K562 (cell line): ENCODE measurements around the gene DMXL1. TPM values are rescaled to one million over a fixed set of nuclear protein-coding genes. Genes with fewer than 3 reads are reported as not detected.

Source experiments
- CEBPB ChIP-seq: fragments of 450-650 bp; IDR thresholded peaks from 2 replicates; pipeline ENCODE4 v1.6.1; 2016; ENCODE audit warnings: missing genetic modification characterization, missing compliant biosample characterization
- CHD2 ChIP-seq: IDR thresholded peaks from 2 replicates; pipeline ENCODE4 v1.6.1; 2011; ENCODE audit warnings: low read depth, low read length
- DIDO1 ChIP-seq: fragments of 450-650 bp; IDR thresholded peaks from 2 replicates; pipeline ENCODE4 v1.6.1; 2016; ENCODE audit warnings: low read depth, missing biosample characterization, missing genetic modification characterization
- DPF2 ChIP-seq: fragments of 450-650 bp; IDR thresholded peaks from 2 replicates; pipeline ENCODE4 v1.6.1; 2016
- NFE2 ChIP-seq: IDR thresholded peaks from 2 replicates; pipeline ENCODE4 v1.6.1; 2014; ENCODE audit warnings: antibody characterized with exemption, low read depth
- OTX1 ChIP-seq: fragments of 450-650 bp; formaldehyde crosslinking; IDR thresholded peaks from 2 replicates; pipeline ENCODE4 v1.4.0; 2022; ENCODE audit warnings: mild to moderate bottlenecking
- PHF21A ChIP-seq: fragments of 450-650 bp; IDR thresholded peaks from 2 replicates; pipeline ENCODE4 v1.6.1; 2017; ENCODE audit warnings: low read depth, borderline replicate concordance
- POLR3A ChIP-seq: IDR thresholded peaks from 2 replicates; pipeline ENCODE4 v1.6.1; 2011; ENCODE audit warnings: borderline replicate concordance, mild to moderate bottlenecking, moderate library complexity; ENCODE audit not compliant: insufficient read length, insufficient read depth; ENCODE audit errors: extremely low read depth
- PRDM10 ChIP-seq: fragments of 450-650 bp; IDR thresholded peaks from 2 replicates; pipeline ENCODE4 v1.6.1; 2018; ENCODE audit not compliant: partially characterized antibody
- SIN3B ChIP-seq: fragments of 450-650 bp; IDR thresholded peaks from 2 replicates; pipeline ENCODE4 v1.6.1; 2017; ENCODE audit warnings: low read depth, mild to moderate bottlenecking, moderate library complexity
- SOX6 ChIP-seq: fragments of 450-650 bp; IDR thresholded peaks from 2 replicates; pipeline ENCODE4 v1.6.1; 2014; ENCODE audit warnings: mild to moderate bottlenecking
- THRA ChIP-seq: fragments of 450-650 bp; IDR thresholded peaks from 2 replicates; pipeline ENCODE4 v1.6.1; 2017; ENCODE audit warnings: mild to moderate bottlenecking, moderate library complexity
- ZEB2 ChIP-seq: fragments of 450-650 bp; IDR thresholded peaks from 2 replicates; pipeline ENCODE4 v1.6.1; 2016
- ZNF12 ChIP-seq: sonication (generic); formaldehyde crosslinking; IDR thresholded peaks from 2 replicates; pipeline ENCODE4 v1.4.0; 2020; ENCODE audit warnings: mild to moderate bottlenecking, missing genetic modification reagents
- polyA plus RNA-seq, 8 experiments: library from polyadenylated mRNA; depleted of rRNA in 4 of 8; stranded (reverse) in 5 of 8; unstranded in 3 of 8; fragments of >200 nt; fragmentation: Nextera tagmentation in 2 of 8; fragmentation: Illumina TruSeq in 1 of 8; extraction: Ambion mirVana in 2 of 8; extraction: Trizol in 1 of 8; gene quantifications; 2 replicates each; pipeline versions ENCODE4 v1.2.1 to v1.2.3, GENCODE V29; 2011 to 2014; ENCODE audit warnings: inconsistent platforms in 1 of 8, missing spikeins in 1 of 8
- total RNA-seq, 7 experiments: library from RNA; depleted of rRNA in 6 of 7; stranded (reverse); fragments of >200 nt in 6 of 7; fragmentation: Illumina TruSeq in 2 of 7; extraction: Trizol in 2 of 7; gene quantifications; 2 replicates each; pipeline versions ENCODE4 v1.2.1 to v1.2.3, GENCODE V29; 2011 to 2021; ENCODE audit warnings: low replicate concordance in 1 of 7
- TF ChIP-seq, protein P1 (sequence below): sonication (generic); formaldehyde crosslinking; IDR thresholded peaks from 2 replicates; pipeline ENCODE4 v1.8.0; 2022; ENCODE audit warnings: missing genetic modification reagents, mild to moderate bottlenecking, borderline replicate concordance
- TF ChIP-seq, protein P2 (sequence below): fragments of 200-800 bp; sonication (Bioruptor generic); IDR thresholded peaks from 2 replicates; pipeline ENCODE4 v1.6.1; 2017; ENCODE audit warnings: missing genetic modification characterization, missing compliant biosample characterization
- TF ChIP-seq, protein P3 (sequence below): fragments of 450-650 bp; IDR thresholded peaks from 2 replicates; pipeline ENCODE4 v1.6.1; 2018; ENCODE audit warnings: mild to moderate bottlenecking, low read depth; ENCODE audit not compliant: partially characterized antibody

DMXL1 gene
- total and polyA plus RNA-seq, 9 of the 15 experiments (the other 6 are each of a cell fraction or from before 2014, with no cell fraction given) = 8.3 to 40.3 (median 30.6) TPM

GRCh38 chr5:119269061-119269944, 198.4 kb downstream of the DMXL1 start (continued):
- 0 out of 2 replicates have a peak, but pooled peaks have one; percentile 12 for TF ChIP-seq CEBPB
- no peak for TF ChIP-seq PRDM10
- TF ChIP-seq DPF2 = peak; percentile 83
- TF ChIP-seq ZNF12 = peak; percentile 57
- TF ChIP-seq OTX1 (CRISPR knock-in tag) = no peak
- TF ChIP-seq, protein P1, sequence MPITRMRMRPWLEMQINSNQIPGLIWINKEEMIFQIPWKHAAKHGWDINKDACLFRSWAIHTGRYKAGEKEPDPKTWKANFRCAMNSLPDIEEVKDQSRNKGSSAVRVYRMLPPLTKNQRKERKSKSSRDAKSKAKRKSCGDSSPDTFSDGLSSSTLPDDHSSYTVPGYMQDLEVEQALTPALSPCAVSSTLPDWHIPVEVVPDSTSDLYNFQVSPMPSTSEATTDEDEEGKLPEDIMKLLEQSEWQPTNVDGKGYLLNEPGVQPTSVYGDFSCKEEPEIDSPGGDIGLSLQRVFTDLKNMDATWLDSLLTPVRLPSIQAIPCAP (CRISPR knock-in tag) = no peak; the same call in 1 of the 2 replicates
- no peak for TF ChIP-seq SIN3B
- no peak for TF ChIP-seq DIDO1 (tag)
- no peak for TF ChIP-seq NFE2
- no peak for TF ChIP-seq CHD2
- TF ChIP-seq, protein P2, sequence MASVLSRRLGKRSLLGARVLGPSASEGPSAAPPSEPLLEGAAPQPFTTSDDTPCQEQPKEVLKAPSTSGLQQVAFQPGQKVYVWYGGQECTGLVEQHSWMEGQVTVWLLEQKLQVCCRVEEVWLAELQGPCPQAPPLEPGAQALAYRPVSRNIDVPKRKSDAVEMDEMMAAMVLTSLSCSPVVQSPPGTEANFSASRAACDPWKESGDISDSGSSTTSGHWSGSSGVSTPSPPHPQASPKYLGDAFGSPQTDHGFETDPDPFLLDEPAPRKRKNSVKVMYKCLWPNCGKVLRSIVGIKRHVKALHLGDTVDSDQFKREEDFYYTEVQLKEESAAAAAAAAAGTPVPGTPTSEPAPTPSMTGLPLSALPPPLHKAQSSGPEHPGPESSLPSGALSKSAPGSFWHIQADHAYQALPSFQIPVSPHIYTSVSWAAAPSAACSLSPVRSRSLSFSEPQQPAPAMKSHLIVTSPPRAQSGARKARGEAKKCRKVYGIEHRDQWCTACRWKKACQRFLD = no peak
- TF ChIP-seq POLR3A = no peak
- no peak for TF ChIP-seq PHF21A
- TF ChIP-seq THRA = no peak
- peak; percentile 58; the same call in 1 of the 2 replicates for TF ChIP-seq ZEB2
- TF ChIP-seq, protein P3, sequence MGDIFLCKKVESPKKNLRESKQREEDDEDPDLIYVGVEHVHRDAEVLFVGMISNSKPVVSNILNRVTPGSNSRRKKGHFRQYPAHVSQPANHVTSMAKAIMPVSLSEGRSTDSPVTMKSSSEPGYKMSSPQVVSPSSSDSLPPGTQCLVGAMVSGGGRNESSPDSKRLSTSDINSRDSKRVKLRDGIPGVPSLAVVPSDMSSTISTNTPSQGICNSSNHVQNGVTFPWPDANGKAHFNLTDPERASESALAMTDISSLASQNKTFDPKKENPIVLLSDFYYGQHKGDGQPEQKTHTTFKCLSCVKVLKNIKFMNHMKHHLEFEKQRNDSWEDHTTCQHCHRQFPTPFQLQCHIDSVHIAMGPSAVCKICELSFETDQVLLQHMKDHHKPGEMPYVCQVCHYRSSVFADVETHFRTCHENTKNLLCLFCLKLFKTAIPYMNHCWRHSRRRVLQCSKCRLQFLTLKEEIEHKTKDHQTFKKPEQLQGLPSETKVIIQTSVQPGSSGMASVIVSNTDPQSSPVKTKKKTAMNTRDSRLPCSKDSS = no peak
- peak; percentile 82 for TF ChIP-seq SOX6
